MM.1S (cell line): ENCODE measurements around the gene CHSY1.

Source experiments
- DNase-seq: peaks from one replicate; pipeline ENCODE4 v3.0.0-alpha.2; 2015
- H2AFZ ChIP-seq: fragments of 300-600 bp; sonication (generic); 2 replicates; pipeline ENCODE4 v1.6.0; 2016; ENCODE audit warnings: antibody characterized with exemption, low read length
- H3F3A ChIP-seq: fragments of 300-600 bp; sonication (generic); 2 replicates; pipeline ENCODE4 v1.6.1; 2016; ENCODE audit warnings: mild to moderate bottlenecking, antibody characterized with exemption, low read length, moderate library complexity, mixed read lengths; ENCODE audit not compliant: insufficient read depth
- H3K27ac ChIP-seq: fragments of 300-600 bp; sonication (generic); 2 replicates; pipeline ENCODE4 v1.5.1; 2016; ENCODE audit warnings: mild to moderate bottlenecking, low read length
- H3K27me3 ChIP-seq: fragments of 300-600 bp; sonication (generic); replicated peaks from 2 replicates; pipeline ENCODE4 v1.6.0; 2016; ENCODE audit warnings: low read length; ENCODE audit not compliant: insufficient read depth
- H3K36me3 ChIP-seq: fragments of 300-600 bp; sonication (generic); replicated peaks from 2 replicates; pipeline ENCODE4 v1.6.1; 2016; ENCODE audit warnings: mild to moderate bottlenecking, low read length, mixed read lengths; ENCODE audit not compliant: insufficient read depth
- H3K4me1 ChIP-seq: fragments of 300-600 bp; sonication (generic); 2 replicates; pipeline ENCODE4 v1.6.1; 2016; ENCODE audit warnings: low read length, mixed read lengths
- H3K4me2 ChIP-seq: fragments of 300-600 bp; sonication (generic); 2 replicates; pipeline ENCODE4 v1.6.0; 2016; ENCODE audit warnings: low read depth, low read length
- H3K4me3 ChIP-seq: fragments of 300-600 bp; sonication (generic); 2 replicates; pipeline ENCODE4 v1.5.1; 2016; ENCODE audit warnings: low read length, mixed read lengths
- H3K79me2 ChIP-seq: fragments of 300-600 bp; sonication (generic); 2 replicates; pipeline ENCODE4 v1.6.1; 2016; ENCODE audit warnings: mixed run types, low read length, mixed read lengths
- H3K9ac ChIP-seq: fragments of 300-600 bp; sonication (generic); 2 replicates; pipeline ENCODE4 v1.6.1; 2016; ENCODE audit warnings: low read length, mixed read lengths
- H3K9me2 ChIP-seq: fragments of 300-600 bp; sonication (generic); replicated peaks from 2 replicates; pipeline ENCODE4 v1.6.1; 2016; ENCODE audit warnings: mild to moderate bottlenecking, low read length, mixed read lengths; ENCODE audit not compliant: insufficient read depth
- H3K9me3 ChIP-seq: fragments of 300-600 bp; sonication (generic); replicated peaks from 2 replicates; pipeline ENCODE4 v1.6.1; 2016; ENCODE audit warnings: mild to moderate bottlenecking, low read length, mixed read lengths; ENCODE audit not compliant: insufficient read depth
- H4K20me1 ChIP-seq: fragments of 300-600 bp; sonication (generic); 2 replicates; pipeline ENCODE4 v1.6.1; 2016; ENCODE audit warnings: mild to moderate bottlenecking, low read length, moderate library complexity, mixed read lengths; ENCODE audit not compliant: insufficient read depth
- CTCF ChIP-seq: fragments of 300-600 bp; sonication (generic); IDR thresholded peaks from 2 replicates; pipeline ENCODE4 v1.5.1; 2016; ENCODE audit warnings: antibody characterized with exemption, low read length, mixed read lengths
- EZH2 ChIP-seq: fragments of 300-600 bp; sonication (generic); optimal IDR thresholded peaks from 2 replicates; pipeline ENCODE3; 2017; ENCODE audit warnings: low read depth, mild to moderate bottlenecking, antibody characterized with exemption, low read length, mixed read lengths
- EZH2phosphoT487 ChIP-seq: fragments of 300-600 bp; sonication (generic); IDR thresholded peaks from 2 replicates; pipeline ENCODE4 v1.6.1; 2018; ENCODE audit warnings: antibody characterized with exemption, low read length

CHSY1 gene

DNA sequence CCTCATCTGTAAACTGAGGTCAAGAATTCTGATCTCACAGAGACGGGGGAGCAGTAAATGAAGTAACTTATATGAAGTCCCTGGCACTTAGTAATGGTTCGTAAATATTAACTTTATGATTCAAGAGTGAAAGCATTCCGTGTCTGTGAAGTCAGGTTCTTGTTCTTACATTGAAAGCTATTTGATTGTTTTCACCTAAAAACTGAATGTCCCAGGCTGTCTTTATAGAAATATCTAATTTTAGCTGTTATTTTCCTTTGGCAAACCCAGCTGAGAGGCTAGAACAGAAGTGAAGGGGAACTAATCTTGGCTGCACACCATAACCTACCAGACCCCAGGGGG lies 84.5 kb downstream of the CHSY1 start:
- H3K27ac ChIP-seq = no peak overlapping the region
- H4K20me1 ChIP-seq = no peaks in the 10 kb centered on the region
- H3K4me2 ChIP-seq = no peak overlapping the region
- no peak overlapping the region for H3K4me3 ChIP-seq
- H3K9ac ChIP-seq = no peak overlapping the region
- H3K79me2 ChIP-seq = no peaks in the 10 kb centered on the region; the same call in 1 of the 2 replicates
- no peaks in the 10 kb centered on the region; the same call in 1 of the 2 replicates for H3K4me1 ChIP-seq
- no peak for DNase-seq
- no peaks in the 10 kb centered on the region for H3K9me3 ChIP-seq
- H3K27me3 ChIP-seq = no peaks in the 10 kb centered on the region
- no peaks in the 10 kb centered on the region for H3K36me3 ChIP-seq
- no peaks in the 10 kb centered on the region for H3K9me2 ChIP-seq
- no peaks in the 10 kb centered on the region for H3F3A ChIP-seq
- H2AFZ ChIP-seq = no peak overlapping the region
- TF ChIP-seq CTCF (no peak), EZH2 (no peak), EZH2phosphoT487 (no peak)

DNA sequence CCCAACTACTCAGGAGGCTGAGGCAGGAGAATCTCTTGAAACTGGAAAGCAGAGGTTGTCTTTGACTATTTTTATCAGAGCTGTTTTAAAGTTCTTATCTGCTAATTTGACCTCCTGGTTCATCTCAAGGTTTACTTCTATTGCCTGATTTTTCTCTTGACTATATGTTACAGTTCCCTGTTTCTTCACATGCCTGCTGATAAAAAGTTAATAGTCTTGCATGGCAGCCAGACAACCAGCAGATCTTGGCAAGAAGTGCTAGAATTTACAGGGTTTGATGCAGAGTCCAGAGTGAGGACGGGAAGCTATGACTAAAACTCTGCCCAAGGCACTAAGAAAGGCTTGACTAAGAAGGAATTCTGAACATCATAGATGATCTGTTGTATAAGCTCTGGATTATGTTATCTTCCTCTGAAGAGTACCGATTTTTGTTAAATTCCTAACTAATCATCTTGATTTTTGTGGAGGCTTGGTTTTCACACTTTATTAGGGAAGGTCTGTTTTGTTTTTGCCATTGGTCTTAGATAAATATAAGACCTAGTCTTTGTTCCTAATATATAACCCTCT lies 85.9 kb downstream of the CHSY1 start:
- H3F3A ChIP-seq = no peaks in the 10 kb centered on the region
- H3K27ac ChIP-seq = no peak overlapping the region
- DNase-seq = no peak
- no peaks in the 10 kb centered on the region; the same call in 1 of the 2 replicates for H3K4me1 ChIP-seq
- H3K4me2 ChIP-seq = no peak overlapping the region
- no peak overlapping the region for H3K9ac ChIP-seq
- H3K9me3 ChIP-seq = no peaks in the 10 kb centered on the region
- no peaks in the 10 kb centered on the region for H3K9me2 ChIP-seq
- H3K27me3 ChIP-seq = no peaks in the 10 kb centered on the region
- H3K79me2 ChIP-seq = no peaks in the 10 kb centered on the region
- no peaks in the 10 kb centered on the region for H3K36me3 ChIP-seq
- H2AFZ ChIP-seq = no peak overlapping the region
- H3K4me3 ChIP-seq = no peak overlapping the region
- no peaks in the 10 kb centered on the region for H4K20me1 ChIP-seq
- TF ChIP-seq EZH2phosphoT487 = no peak
- TF ChIP-seq CTCF = no peak
- no peak for TF ChIP-seq EZH2

DNA sequence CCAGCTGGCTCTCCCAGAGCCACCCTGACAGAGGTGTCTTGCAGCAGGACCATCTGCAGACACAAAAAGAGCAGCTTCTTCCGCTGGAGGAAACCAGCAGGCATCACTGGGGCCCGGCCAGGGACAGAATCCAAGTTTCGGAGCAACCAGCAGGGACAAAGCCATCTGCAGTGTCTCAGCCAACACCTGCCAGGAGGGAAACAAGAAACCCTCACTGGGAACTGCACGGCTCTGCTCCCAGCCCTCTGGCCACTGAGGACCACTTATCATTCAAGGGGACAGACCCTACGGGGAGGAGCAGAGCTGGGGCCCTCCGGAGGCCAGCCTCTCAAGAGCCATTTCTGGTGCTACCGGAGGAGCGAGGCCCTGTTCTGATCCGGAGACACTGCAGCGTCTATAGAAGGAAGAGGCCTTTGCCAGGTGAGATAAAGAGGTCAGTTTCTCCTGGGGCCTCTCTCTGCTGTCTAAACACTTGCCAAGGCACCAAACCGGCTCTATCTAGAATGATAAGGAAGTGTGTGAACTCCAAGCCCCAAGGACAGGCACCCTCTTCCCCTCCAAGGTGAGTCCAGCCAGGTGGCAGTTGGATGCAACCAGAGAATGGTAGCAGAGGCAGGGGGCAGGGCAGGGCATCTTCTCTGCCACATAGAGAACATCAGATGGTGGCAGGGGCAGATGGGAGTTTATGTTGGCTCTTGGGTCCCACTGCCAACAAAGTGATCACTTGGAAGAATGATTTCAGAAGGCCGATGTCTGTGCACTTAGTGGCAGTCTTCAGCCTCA lies 89.0 kb downstream of the CHSY1 start:
- Histone ChIP-seq H3K27me3 (no peaks in the 10 kb centered on the region), H3K9me2 (no peaks in the 10 kb centered on the region), H3K27ac (no peak overlapping the region), H4K20me1 (no peaks in the 10 kb centered on the region), H3K36me3 (no peaks in the 10 kb centered on the region), H3K4me3 (no peak overlapping the region), H3F3A (no peaks in the 10 kb centered on the region), H2AFZ (no peak overlapping the region), H3K9me3 (no peaks in the 10 kb centered on the region), H3K79me2 (no peaks in the 10 kb centered on the region), H3K4me2 (no peak overlapping the region), H3K9ac (no peak overlapping the region), H3K4me1 (no peaks in the 10 kb centered on the region)
- DNase-seq = no peak
- no peak for TF ChIP-seq EZH2
- TF ChIP-seq CTCF = no peak
